Measurements from ENCODE around the gene MEF2A. TPM values are rescaled to one million over a fixed set of nuclear protein-coding genes. Genes with fewer than 3 reads are reported as not detected.

Gene MEF2A
- total RNA-seq, 1 experiment from 2014 or later, result 19.6 TPM

GRCh38 chr15:99727733-99728132 is 161.9 kb downstream of the MEF2A start:
- Histone ChIP-seq H3K36me3 (ENCODE audit: control insufficient read depth, insufficient read depth, low read length) (no peaks in the 10 kb centered on the region; the same call in 1 of the 2 replicates), H3K4me3 (ENCODE audit: low read depth, low read length) (no peak overlapping the region), H3K4me1 (peaks cover 5% of the 10 kb centered on the region; the same call in 1 of the 2 replicates), H3K9me3 (no peaks in the 10 kb centered on the region), H3K27me3 (replicated peaks; ENCODE audit: control insufficient read depth, insufficient read depth, low read length) (no peaks in the 10 kb centered on the region)
- no peaks in the 10 kb centered on the region for H3K4me1 Mint-ChIP-seq (ENCODE audit: low read depth, unreplicated experiment)
- H3K36me3 Mint-ChIP-seq (ENCODE audit: insufficient read depth, unreplicated experiment), result no peaks in the 10 kb centered on the region
- intact Hi-C loops (cut with micrococcal nuclease; ENCODE audit: unreplicated experiment), result no loop called here
- H3K27ac Mint-ChIP-seq (ENCODE audit: unreplicated experiment), result no peak overlapping the region
- no peak for DNase-seq
- no peaks in the 10 kb centered on the region for H3K27me3 Mint-ChIP-seq (ENCODE audit: insufficient read depth, unreplicated experiment)
- no peaks in the 10 kb centered on the region for H3K9me3 Mint-ChIP-seq (ENCODE audit: unreplicated experiment)
- CTCF ChIA-PET, result no interaction called here
- POLR2A ChIA-PET, result no interaction called here
- no peak overlapping the region for H3K4me3 Mint-ChIP-seq (ENCODE audit: unreplicated experiment)
- no peak for TF ChIP-seq CTCF (IDR thresholded peaks at IDR 0.05; ENCODE audit: insufficient read depth in 1 of 2, low read depth in 1 of 2, low read length in 1 of 2, severe bottlenecking in 1 of 2, unreplicated experiment in 1 of 2)
- no TSS peak for BruUV-seq (replicated peaks)

DNA sequence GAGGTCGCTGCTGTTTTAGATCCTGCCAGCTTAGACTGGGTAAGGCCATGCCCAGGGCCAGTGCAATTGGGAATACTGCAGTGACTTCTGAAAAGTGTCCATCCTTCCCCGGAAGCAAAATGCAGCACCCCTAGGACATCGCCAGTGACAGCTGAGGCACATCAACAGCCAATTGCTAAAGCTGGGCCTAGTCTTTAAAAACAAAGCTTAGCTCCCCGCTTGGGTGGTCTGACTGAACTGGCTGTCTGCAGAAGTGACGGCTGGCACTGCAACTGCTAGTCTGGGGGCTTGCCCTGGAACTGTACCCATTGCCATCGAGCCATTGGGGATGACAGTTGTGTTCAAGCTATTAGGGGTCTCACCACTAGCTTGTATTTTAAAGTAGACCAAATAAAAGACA is 163.1 kb downstream of the MEF2A start:
- no TSS peak for BruUV-seq (replicated peaks)
- Mint-ChIP-seq H3K27ac (ENCODE audit: unreplicated experiment) (no peak overlapping the region), H3K36me3 (ENCODE audit: insufficient read depth, unreplicated experiment) (no peaks in the 10 kb centered on the region), H3K4me1 (ENCODE audit: low read depth, unreplicated experiment) (no peaks in the 10 kb centered on the region), H3K9me3 (ENCODE audit: unreplicated experiment) (no peaks in the 10 kb centered on the region), H3K4me3 (ENCODE audit: unreplicated experiment) (no peak overlapping the region), H3K27me3 (ENCODE audit: insufficient read depth, unreplicated experiment) (no peaks in the 10 kb centered on the region)
- no peak for TF ChIP-seq CTCF (IDR thresholded peaks at IDR 0.05; ENCODE audit: insufficient read depth in 1 of 2, low read depth in 1 of 2, low read length in 1 of 2, severe bottlenecking in 1 of 2, unreplicated experiment in 1 of 2)
- intact Hi-C loops (cut with micrococcal nuclease; ENCODE audit: unreplicated experiment), result no loop called here
- no peak overlapping the region for H3K4me3 ChIP-seq (ENCODE audit: low read depth, low read length)
- H3K36me3 ChIP-seq (ENCODE audit: control insufficient read depth, insufficient read depth, low read length), result no peaks in the 10 kb centered on the region; the same call in 1 of the 2 replicates
- no peaks in the 10 kb centered on the region for H3K27me3 ChIP-seq (replicated peaks; ENCODE audit: control insufficient read depth, insufficient read depth, low read length)
- no peak for DNase-seq
- ChIA-PET CTCF (no interaction called here), POLR2A (no interaction called here)
- no peaks in the 10 kb centered on the region for H3K9me3 ChIP-seq
- peaks cover 8% of the 10 kb centered on the region; the same call in 1 of the 2 replicates for H3K4me1 ChIP-seq

DNA sequence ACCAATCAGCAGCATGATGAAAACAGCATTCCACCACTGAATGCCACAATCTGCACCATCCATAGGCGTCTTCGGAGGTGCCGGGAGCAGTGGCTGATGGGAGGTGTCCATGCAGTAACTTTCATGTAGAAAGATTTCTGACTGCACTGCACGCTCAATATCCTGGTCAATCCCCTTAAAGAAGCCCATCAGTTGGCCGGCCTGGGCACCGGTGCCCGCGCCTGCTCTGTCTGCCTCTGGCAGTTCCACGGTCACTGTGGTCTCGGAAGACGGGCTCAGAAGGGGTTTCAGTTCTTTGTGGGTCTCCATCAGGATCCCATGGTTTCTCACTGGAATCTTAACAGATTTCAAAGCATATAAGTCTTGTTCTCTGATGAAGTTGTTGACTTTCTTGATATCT is 163.5 kb downstream of the MEF2A start:
- peaks cover 8% of the 10 kb centered on the region; the same call in 1 of the 2 replicates for H3K4me1 ChIP-seq
- H3K36me3 Mint-ChIP-seq (ENCODE audit: insufficient read depth, unreplicated experiment), result no peaks in the 10 kb centered on the region
- DNase-seq, result no peak

More for the DNA sequence above, 163.5 kb downstream of the MEF2A start:
- ChIA-PET CTCF (no interaction called here), POLR2A (no interaction called here)
- no peaks in the 10 kb centered on the region for H3K9me3 ChIP-seq
- TF ChIP-seq CTCF (IDR thresholded peaks at IDR 0.05; ENCODE audit: insufficient read depth in 1 of 2, low read depth in 1 of 2, low read length in 1 of 2, severe bottlenecking in 1 of 2, unreplicated experiment in 1 of 2), result no peak
- Mint-ChIP-seq H3K4me1 (ENCODE audit: low read depth, unreplicated experiment) (no peaks in the 10 kb centered on the region), H3K27me3 (ENCODE audit: insufficient read depth, unreplicated experiment) (no peaks in the 10 kb centered on the region), H3K4me3 (ENCODE audit: unreplicated experiment) (no peak overlapping the region), H3K27ac (ENCODE audit: unreplicated experiment) (no peak overlapping the region), H3K9me3 (ENCODE audit: unreplicated experiment) (no peaks in the 10 kb centered on the region)
- H3K4me3 ChIP-seq (ENCODE audit: low read depth, low read length), result no peak overlapping the region
- no peaks in the 10 kb centered on the region; the same call in 1 of the 2 replicates for H3K36me3 ChIP-seq (ENCODE audit: control insufficient read depth, insufficient read depth, low read length)
- BruUV-seq (replicated peaks), result no TSS peak
- intact Hi-C loops (cut with micrococcal nuclease; ENCODE audit: unreplicated experiment), result no loop called here
- H3K27me3 ChIP-seq (replicated peaks; ENCODE audit: control insufficient read depth, insufficient read depth, low read length), result no peaks in the 10 kb centered on the region

All from Caco-2 (cell line).